ENCODE data around the gene TMEM215.

DNA sequence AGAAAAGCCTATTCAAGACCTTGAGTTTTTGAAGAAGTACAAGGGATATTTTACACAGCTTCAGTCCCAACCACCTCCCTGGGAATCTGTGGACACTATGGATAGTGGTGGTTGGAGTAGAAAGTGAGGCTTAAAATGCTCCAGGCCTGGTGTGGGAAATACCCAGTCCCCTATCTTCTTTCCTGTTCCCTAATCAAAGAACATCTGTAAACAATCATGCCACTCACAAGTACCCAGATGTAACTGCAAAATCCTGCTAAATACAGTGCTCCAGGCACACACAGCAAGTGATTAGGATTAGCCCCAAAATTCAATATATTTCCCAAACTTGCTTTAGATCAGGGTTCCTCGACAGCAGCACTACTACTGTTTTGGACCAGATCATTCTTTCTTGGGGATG lies 46.0 kb upstream of the TMEM215 start:
- TF ChIP-seq MAFK (IDR thresholded peaks at IDR 0.05; ENCODE audit: partially characterized antibody) (no peak), KDM5A (IDR thresholded peaks at IDR 0.05) (no peak), ZNF302 (CRISPR knock-in tag; IDR thresholded peaks at IDR 0.05) (no peak), POLR2A (IDR thresholded peaks at IDR 0.05; ENCODE audit: low read length) (no peak), RARB (CRISPR knock-in tag; IDR thresholded peaks at IDR 0.05) (no peak), E2F6 (IDR thresholded peaks at IDR 0.05; ENCODE audit: borderline replicate concordance, low read depth) (no peak), RAD21 (conservative IDR thresholded peaks at IDR 0.05 in 1 of 2, IDR thresholded peaks at IDR 0.05 in 1 of 2) (no peak), MAZ (IDR thresholded peaks at IDR 0.05; ENCODE audit: borderline replicate concordance, low read depth, low read length) (no peak), EP300 (IDR thresholded peaks at IDR 0.05) (no peak), POLR2AphosphoS2 (conservative IDR thresholded peaks at IDR 0.05; ENCODE audit: low read length) (no peak), RCOR1 (IDR thresholded peaks at IDR 0.05; ENCODE audit: low read depth, low read length) (no peak)
- TF ChIP-seq, protein P1, sequence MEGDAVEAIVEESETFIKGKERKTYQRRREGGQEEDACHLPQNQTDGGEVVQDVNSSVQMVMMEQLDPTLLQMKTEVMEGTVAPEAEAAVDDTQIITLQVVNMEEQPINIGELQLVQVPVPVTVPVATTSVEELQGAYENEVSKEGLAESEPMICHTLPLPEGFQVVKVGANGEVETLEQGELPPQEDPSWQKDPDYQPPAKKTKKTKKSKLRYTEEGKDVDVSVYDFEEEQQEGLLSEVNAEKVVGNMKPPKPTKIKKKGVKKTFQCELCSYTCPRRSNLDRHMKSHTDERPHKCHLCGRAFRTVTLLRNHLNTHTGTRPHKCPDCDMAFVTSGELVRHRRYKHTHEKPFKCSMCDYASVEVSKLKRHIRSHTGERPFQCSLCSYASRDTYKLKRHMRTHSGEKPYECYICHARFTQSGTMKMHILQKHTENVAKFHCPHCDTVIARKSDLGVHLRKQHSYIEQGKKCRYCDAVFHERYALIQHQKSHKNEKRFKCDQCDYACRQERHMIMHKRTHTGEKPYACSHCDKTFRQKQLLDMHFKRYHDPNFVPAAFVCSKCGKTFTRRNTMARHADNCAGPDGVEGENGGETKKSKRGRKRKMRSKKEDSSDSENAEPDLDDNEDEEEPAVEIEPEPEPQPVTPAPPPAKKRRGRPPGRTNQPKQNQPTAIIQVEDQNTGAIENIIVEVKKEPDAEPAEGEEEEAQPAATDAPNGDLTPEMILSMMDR (IDR thresholded peaks at IDR 0.05): no peak
- TF ChIP-seq, protein P2, sequence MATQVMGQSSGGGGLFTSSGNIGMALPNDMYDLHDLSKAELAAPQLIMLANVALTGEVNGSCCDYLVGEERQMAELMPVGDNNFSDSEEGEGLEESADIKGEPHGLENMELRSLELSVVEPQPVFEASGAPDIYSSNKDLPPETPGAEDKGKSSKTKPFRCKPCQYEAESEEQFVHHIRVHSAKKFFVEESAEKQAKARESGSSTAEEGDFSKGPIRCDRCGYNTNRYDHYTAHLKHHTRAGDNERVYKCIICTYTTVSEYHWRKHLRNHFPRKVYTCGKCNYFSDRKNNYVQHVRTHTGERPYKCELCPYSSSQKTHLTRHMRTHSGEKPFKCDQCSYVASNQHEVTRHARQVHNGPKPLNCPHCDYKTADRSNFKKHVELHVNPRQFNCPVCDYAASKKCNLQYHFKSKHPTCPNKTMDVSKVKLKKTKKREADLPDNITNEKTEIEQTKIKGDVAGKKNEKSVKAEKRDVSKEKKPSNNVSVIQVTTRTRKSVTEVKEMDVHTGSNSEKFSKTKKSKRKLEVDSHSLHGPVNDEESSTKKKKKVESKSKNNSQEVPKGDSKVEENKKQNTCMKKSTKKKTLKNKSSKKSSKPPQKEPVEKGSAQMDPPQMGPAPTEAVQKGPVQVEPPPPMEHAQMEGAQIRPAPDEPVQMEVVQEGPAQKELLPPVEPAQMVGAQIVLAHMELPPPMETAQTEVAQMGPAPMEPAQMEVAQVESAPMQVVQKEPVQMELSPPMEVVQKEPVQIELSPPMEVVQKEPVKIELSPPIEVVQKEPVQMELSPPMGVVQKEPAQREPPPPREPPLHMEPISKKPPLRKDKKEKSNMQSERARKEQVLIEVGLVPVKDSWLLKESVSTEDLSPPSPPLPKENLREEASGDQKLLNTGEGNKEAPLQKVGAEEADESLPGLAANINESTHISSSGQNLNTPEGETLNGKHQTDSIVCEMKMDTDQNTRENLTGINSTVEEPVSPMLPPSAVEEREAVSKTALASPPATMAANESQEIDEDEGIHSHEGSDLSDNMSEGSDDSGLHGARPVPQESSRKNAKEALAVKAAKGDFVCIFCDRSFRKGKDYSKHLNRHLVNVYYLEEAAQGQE (IDR thresholded peaks at IDR 0.05): no peak
